Testis (tissue), 2 donors: Measurements from ENCODE around the gene CNTN4.

ENCODE experiments used
- CTCF ChIP-seq, 3 experiments: fragments of 450-650 bp in 2 of 3; fragments of 200-600 bp in 1 of 3; sonication (generic) in 1 of 3; IDR thresholded peaks; one replicate each; pipeline ENCODE4 v1.5.1; 2016 to 2019; ENCODE audit warnings: antibody characterized with exemption in 3 of 3, mild to moderate bottlenecking in 2 of 3, moderate library complexity in 1 of 3
- POLR2A ChIP-seq: fragments of 450-650 bp; IDR thresholded peaks from one replicate; pipeline ENCODE4 v1.6.1; 2017; ENCODE audit warnings: antibody characterized with exemption, mild to moderate bottlenecking, moderate library complexity

GRCh38 chr3:2850701-2851100, 752.0 kb downstream of the CNTN4 start:
- TF ChIP-seq CTCF (IDR thresholded peaks at IDR 0.05) (no peak), POLR2A (no peak)
